RWPE1 (cell line): Measurements from ENCODE around the gene TSPAN32.
A peak's percentile ranks its signal among the peaks of the same experiment; 100 is the strongest.
"Not testable (repeated sequence)": the region's sequence is repeated elsewhere in the genome, so short reads cannot be mapped to it uniquely, and the experiment has no call there.

Experiments used
- CTCF ChIA-PET: fragments of 350-600 bp; sonication (Branson Sonifier 250); formaldehyde crosslinking; extraction: SDS; loops from one replicate; lab custom pipeline; 2021; lab: Yijun Ruan, JAX
- POLR2A ChIA-PET: fragments of 400-600 bp; formaldehyde crosslinking; extraction: SDS; loops from one replicate; lab custom pipeline; 2020; ENCODE audit warnings: antibody characterized with exemption; ENCODE audit not compliant: low non-redundant PET; lab: Yijun Ruan, JAX
- DNase-seq: peaks from one replicate; pipeline ENCODE4 v3.0.0; 2012; ENCODE audit warnings: low spot score
- H3K27ac ChIP-seq: fragments of 450-650 bp; 2 replicates; pipeline ENCODE4 v1.5.1; 2017
- TF ChIP-seq, protein P1 (sequence below): fragments of 450-650 bp; conservative IDR thresholded peaks from 2 replicates; pipeline ENCODE4 v1.5.1; 2017; ENCODE audit warnings: low read depth, mild to moderate bottlenecking

TSPAN32 gene

GRCh38 chr11:2330696-2331095 is 28.9 kb downstream of the TSPAN32 start:
- ChIA-PET POLR2A (no interaction called here), CTCF (no interaction called here)
- DNase-seq = no peak
- H3K27ac ChIP-seq = no peak overlapping the region
- TF ChIP-seq, protein P1, sequence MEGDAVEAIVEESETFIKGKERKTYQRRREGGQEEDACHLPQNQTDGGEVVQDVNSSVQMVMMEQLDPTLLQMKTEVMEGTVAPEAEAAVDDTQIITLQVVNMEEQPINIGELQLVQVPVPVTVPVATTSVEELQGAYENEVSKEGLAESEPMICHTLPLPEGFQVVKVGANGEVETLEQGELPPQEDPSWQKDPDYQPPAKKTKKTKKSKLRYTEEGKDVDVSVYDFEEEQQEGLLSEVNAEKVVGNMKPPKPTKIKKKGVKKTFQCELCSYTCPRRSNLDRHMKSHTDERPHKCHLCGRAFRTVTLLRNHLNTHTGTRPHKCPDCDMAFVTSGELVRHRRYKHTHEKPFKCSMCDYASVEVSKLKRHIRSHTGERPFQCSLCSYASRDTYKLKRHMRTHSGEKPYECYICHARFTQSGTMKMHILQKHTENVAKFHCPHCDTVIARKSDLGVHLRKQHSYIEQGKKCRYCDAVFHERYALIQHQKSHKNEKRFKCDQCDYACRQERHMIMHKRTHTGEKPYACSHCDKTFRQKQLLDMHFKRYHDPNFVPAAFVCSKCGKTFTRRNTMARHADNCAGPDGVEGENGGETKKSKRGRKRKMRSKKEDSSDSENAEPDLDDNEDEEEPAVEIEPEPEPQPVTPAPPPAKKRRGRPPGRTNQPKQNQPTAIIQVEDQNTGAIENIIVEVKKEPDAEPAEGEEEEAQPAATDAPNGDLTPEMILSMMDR = no peak

DNA sequence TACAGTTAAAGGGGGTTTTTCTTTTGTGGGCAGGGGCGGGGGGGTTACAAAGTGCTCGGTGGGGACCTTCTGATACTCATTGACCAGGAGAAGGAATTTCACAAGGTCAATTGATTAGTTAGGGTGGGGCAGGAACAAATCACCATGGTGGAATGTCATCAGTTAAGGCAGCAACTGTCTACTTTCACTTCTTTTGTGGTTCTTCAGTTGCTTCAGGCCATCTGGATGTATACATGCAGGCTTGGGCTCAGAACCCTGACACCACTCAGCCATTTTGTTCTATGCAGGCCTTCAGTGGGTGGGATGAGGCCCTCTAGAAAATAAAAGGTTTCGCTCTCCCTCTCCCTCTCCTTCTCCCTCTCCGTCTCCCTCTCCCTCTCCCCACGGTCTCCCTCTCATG is 29.6 kb downstream of the TSPAN32 start:
- no peak for DNase-seq
- TF ChIP-seq, protein P1 = no peak
- POLR2A ChIA-PET = no interaction called here
- no peak overlapping the region for H3K27ac ChIP-seq
- CTCF ChIA-PET = no interaction called here

DNA sequence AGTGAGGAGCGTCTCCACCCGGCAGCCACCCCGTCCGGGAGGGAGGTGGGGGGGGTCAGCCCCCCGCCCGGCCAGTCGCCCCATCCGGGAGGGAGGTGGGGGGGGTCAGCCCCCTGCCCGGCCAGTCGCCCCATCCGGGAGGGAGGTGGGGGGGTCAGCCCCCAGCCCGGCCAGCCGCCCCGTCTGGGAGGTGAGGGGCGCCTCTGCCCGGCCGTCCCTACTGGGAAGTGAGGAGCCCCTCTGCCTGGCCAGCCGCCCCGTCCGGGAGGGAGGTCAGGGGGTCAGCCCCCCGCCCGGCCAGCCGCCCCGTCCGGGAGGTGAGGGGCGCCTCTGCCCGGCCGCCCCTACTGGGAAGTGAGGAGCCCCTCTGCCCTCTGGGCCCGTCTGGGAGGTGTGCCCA is 30.8 kb downstream of the TSPAN32 start:
- H3K27ac ChIP-seq, CTCF ChIA-PET, DNase-seq, POLR2A ChIA-PET: not testable (repeated sequence)

- H3K27ac ChIP-seq, CTCF ChIA-PET, POLR2A ChIA-PET, DNase-seq: not testable (repeated sequence)
Observed at GRCh38 chr11:2333486-2334205, 31.8 kb downstream of the TSPAN32 start.

GRCh38 chr11:2335286-2335685 is 33.5 kb downstream of the TSPAN32 start:
- DNase-seq, POLR2A ChIA-PET, CTCF ChIA-PET: not testable (repeated sequence)
- H3K27ac ChIP-seq = peak overlapping the region; percentile 67

- CTCF ChIA-PET, POLR2A ChIA-PET, H3K27ac ChIP-seq, DNase-seq: not testable (repeated sequence)
Observed at GRCh38 chr11:2338760-2339159, 36.9 kb downstream of the TSPAN32 start.

DNA sequence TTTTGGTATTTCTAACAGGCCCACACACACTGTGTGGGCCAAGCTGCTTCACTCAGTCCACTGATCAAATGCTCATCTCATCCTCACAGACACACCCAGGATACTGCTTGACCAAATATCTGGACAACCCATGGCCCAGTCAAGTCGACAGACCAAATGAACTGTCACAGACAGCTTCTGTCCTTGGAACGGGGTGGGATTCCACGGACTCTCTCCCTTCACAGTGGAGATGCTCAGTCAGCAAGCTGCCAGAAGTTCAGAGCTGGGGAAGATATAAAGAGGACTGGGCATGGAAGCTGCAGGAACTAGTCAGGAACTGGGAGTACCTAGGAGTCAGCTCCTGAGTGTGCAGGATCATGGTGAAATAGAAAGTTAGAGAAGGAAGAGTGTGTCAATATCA is 40.7 kb downstream of the TSPAN32 start:
- POLR2A ChIA-PET = no interaction called here
- TF ChIP-seq, protein P1 = no peak
- DNase-seq = no peak
- CTCF ChIA-PET = interaction anchor here (0.7 kb wide), 1 partner anchor 78 kb away, joined by 3 read pairs; no protein-coding TSS in a partner anchor
- no peak overlapping the region for H3K27ac ChIP-seq

DNA sequence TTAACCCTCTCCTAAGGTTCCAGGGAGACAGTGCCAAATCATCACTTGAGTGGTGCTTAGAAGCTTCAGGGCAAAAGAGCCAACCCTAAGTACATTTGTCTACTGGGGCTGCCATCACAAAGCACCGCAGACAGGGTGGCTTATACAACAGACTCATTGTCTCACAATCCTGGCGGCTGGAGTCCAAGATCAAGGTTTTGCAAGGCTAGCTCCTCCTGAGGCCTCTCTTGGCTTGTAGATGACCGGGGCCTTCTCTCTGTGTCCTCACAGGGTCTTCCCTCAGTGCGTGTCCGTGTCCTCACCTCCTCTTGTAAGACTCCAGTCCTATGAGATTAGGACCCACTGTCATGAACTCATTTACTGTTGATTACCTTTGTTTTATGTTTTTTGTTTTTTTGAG is 41.2 kb downstream of the TSPAN32 start:
- TF ChIP-seq, protein P1 = no peak
- H3K27ac ChIP-seq = no peak overlapping the region
- ChIA-PET CTCF (no interaction called here), POLR2A (no interaction called here)
- no peak for DNase-seq

DNA sequence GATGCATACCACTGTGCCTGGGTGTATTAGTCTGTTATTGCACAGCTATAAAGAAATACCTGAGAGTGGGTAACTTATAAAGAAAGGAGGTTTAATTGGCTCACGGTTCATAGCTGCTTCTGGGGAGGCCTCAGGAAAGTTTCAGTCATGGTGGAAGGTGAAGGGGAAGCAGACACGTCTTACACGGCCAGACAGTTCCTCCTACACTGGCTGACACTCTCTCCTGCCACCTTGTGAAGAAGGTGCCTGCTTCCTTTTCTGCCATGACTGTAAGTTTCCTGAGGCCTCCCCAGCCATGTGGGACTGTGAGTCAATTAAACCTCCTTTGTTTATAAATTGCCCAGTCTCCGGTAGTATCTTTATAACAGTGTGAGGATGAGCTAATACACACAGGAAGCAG is 41.7 kb downstream of the TSPAN32 start:
- CTCF ChIA-PET = no interaction called here

More for the DNA sequence above, 41.7 kb downstream of the TSPAN32 start:
- no peak overlapping the region for H3K27ac ChIP-seq
- TF ChIP-seq, protein P1 = no peak
- POLR2A ChIA-PET = no interaction called here
- DNase-seq = no peak
